OCI-LY1 (cell line): Measurements from ENCODE around the gene PODXL2.

ENCODE experiments used
- H2AFZ ChIP-seq: fragments of 200-600 bp; sonication (generic), shearing (Covaris generic); 2 replicates; pipeline ENCODE4 v1.6.0; 2014; ENCODE audit warnings: antibody characterized with exemption, mild to moderate bottlenecking, low read length
- H3F3A ChIP-seq: fragments of 200-600 bp; sonication (generic), shearing (Covaris generic); 2 replicates; pipeline ENCODE4 v1.6.0; 2014; ENCODE audit warnings: mild to moderate bottlenecking, antibody characterized with exemption, low read length, moderate library complexity; ENCODE audit not compliant: insufficient read depth
- H3K27ac ChIP-seq: fragments of 200-600 bp; sonication (generic); 2 replicates; pipeline ENCODE4 v1.5.1; 2014; ENCODE audit warnings: low read length, mixed run types, mild to moderate bottlenecking, low read depth; ENCODE audit not compliant: poor library complexity, severe bottlenecking
- H3K27me3 ChIP-seq: fragments of 200-600 bp; sonication (generic); 2 replicates; pipeline ENCODE4 v1.6.0; 2014; ENCODE audit warnings: antibody characterized with exemption, mild to moderate bottlenecking, low read length, moderate library complexity; ENCODE audit not compliant: insufficient read depth
- H3K36me3 ChIP-seq: fragments of 200-600 bp; sonication (generic); 2 replicates; pipeline ENCODE4 v1.6.1; 2014; ENCODE audit warnings: mild to moderate bottlenecking, antibody characterized with exemption, low read length, moderate library complexity, mixed read lengths; ENCODE audit not compliant: insufficient read depth
- H3K4me1 ChIP-seq: fragments of 200-600 bp; sonication (generic); 2 replicates; pipeline ENCODE4 v1.5.1; 2014; ENCODE audit warnings: mild to moderate bottlenecking, low read length, moderate library complexity; ENCODE audit not compliant: insufficient read depth, severe bottlenecking
- H3K4me2 ChIP-seq: fragments of 200-600 bp; sonication (generic), shearing (Covaris generic); 2 replicates; pipeline ENCODE4 v1.6.1; 2014; ENCODE audit warnings: low read length
- H3K4me3 ChIP-seq: fragments of 200-600 bp; sonication (generic); 2 replicates; pipeline ENCODE4 v1.5.1; 2014; ENCODE audit warnings: low read length, low read depth, mild to moderate bottlenecking, mixed read lengths; ENCODE audit not compliant: poor library complexity, severe bottlenecking
- H3K79me2 ChIP-seq: fragments of 200-600 bp; shearing (Covaris generic); 2 replicates; pipeline ENCODE4 v1.6.1; 2016; ENCODE audit warnings: mixed run types, low read length, mixed read lengths; ENCODE audit not compliant: insufficient read depth
- H3K9ac ChIP-seq: fragments of 200-600 bp; sonication (generic), shearing (Covaris generic); 2 replicates; pipeline ENCODE4 v1.6.1; 2014; ENCODE audit warnings: mild to moderate bottlenecking, low read length, mixed read lengths
- H3K9me2 ChIP-seq: fragments of 200-600 bp; sonication (generic), shearing (Covaris generic); 2 replicates; pipeline ENCODE4 v1.6.1; 2014; ENCODE audit warnings: low read depth, mild to moderate bottlenecking, low read length, mixed read lengths
- H3K9me3 ChIP-seq: fragments of 200-600 bp; shearing (Covaris generic); 2 replicates; pipeline ENCODE4 v1.6.1; 2014; ENCODE audit warnings: low read length, mixed read lengths
- H4K20me1 ChIP-seq: fragments of 200-600 bp; sonication (generic), shearing (Covaris generic); 2 replicates; pipeline ENCODE4 v1.6.0; 2016; ENCODE audit warnings: mild to moderate bottlenecking, low read length; ENCODE audit not compliant: insufficient read depth
- EZH2 ChIP-seq: fragments of 200-600 bp; sonication (generic), shearing (Covaris generic); IDR thresholded peaks from 2 replicates; pipeline ENCODE4 v1.8.0; 2017; ENCODE audit warnings: borderline replicate concordance, mixed run types, mild to moderate bottlenecking, antibody characterized with exemption, low read length, moderate library complexity, mixed read lengths
- TF ChIP-seq, protein P1 (sequence below): fragments of 200-600 bp; sonication (generic), shearing (Covaris generic); IDR thresholded peaks from 2 replicates; pipeline ENCODE4 v1.5.1; 2017; ENCODE audit warnings: mild to moderate bottlenecking, antibody characterized with exemption, low read length, moderate library complexity, mixed read lengths

The PODXL2 gene

DNA sequence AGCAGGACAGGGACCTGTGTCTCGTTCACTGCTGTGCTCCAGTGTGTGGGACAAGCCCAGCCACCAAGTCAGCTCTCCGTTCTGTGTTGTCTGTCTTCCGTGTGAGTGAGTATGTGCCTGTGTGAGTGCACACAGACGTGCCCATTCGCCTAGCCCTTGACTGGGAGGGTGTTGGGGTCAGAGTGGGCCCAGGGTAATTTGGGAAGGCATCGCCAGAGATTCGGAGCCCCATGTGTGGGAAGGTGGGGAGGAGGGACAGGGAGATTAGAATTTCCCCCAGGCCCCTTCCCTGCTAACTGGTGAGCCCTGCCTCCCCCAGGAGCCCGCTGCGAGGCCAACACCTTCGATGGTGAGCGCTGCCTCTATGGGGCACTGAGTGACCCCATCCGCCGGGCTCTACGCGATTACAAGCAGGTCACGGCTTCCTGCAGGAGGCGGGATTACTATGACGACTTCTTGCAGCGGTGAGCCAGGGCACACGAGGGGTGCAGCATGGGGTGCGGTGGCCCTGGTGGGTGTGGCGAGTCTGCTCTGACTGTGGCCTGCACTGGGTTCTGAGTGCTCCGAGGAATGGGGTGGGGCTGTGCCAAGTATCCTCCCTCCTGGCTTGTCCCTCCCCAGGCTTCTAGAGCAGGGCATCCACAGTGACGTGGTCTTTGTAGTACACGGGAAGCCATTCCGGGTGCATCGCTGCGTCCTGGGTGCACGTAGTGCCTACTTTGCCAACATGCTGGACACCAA lies 46.8 kb downstream of the PODXL2 start:
- Histone ChIP-seq H3K4me2 (no peak overlapping the region), H3K9me3 (no peaks in the 10 kb centered on the region), H2AFZ (no peak overlapping the region), H3K27me3 (no peaks in the 10 kb centered on the region; the same call in 1 of the 2 replicates), H3K4me3 (no peak overlapping the region), H3K27ac (no peak overlapping the region), H3K9ac (no peak overlapping the region), H4K20me1 (no peaks in the 10 kb centered on the region), H3K4me1 (peaks cover 17% of the 10 kb centered on the region), H3K36me3 (no peaks in the 10 kb centered on the region), H3K79me2 (no peaks in the 10 kb centered on the region), H3K9me2 (no peaks in the 10 kb centered on the region), H3F3A (no peaks in the 10 kb centered on the region)
- no peak for TF ChIP-seq EZH2
- TF ChIP-seq, protein P1, sequence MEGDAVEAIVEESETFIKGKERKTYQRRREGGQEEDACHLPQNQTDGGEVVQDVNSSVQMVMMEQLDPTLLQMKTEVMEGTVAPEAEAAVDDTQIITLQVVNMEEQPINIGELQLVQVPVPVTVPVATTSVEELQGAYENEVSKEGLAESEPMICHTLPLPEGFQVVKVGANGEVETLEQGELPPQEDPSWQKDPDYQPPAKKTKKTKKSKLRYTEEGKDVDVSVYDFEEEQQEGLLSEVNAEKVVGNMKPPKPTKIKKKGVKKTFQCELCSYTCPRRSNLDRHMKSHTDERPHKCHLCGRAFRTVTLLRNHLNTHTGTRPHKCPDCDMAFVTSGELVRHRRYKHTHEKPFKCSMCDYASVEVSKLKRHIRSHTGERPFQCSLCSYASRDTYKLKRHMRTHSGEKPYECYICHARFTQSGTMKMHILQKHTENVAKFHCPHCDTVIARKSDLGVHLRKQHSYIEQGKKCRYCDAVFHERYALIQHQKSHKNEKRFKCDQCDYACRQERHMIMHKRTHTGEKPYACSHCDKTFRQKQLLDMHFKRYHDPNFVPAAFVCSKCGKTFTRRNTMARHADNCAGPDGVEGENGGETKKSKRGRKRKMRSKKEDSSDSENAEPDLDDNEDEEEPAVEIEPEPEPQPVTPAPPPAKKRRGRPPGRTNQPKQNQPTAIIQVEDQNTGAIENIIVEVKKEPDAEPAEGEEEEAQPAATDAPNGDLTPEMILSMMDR: no peak

DNA sequence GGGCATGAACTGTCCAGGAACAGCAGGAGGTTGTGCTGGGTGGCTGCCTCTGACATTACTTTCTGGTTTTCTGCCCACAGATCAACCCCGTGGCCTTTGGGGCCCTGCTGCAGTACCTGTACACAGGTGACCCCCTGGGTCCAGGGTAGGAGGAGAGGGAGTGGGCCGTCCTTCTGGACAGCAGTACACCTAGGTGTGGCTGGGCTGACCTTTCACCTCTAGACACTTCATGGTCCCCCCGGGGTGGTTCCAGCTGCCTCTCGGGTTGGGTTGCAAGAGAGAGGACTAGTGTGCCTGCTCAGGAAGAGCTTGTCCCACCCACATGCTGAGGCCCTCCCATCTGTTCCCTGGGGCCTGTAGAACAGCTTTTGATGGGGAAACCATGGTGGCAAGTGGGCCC lies 47.5 kb downstream of the PODXL2 start:
- H3K9me2 ChIP-seq: no peaks in the 10 kb centered on the region
- no peaks in the 10 kb centered on the region for H3K36me3 ChIP-seq
- no peak overlapping the region for H3K4me2 ChIP-seq
- H3K27ac ChIP-seq: no peak overlapping the region
- no peak overlapping the region for H3K4me3 ChIP-seq
- no peak overlapping the region for H2AFZ ChIP-seq
- H3K27me3 ChIP-seq: no peaks in the 10 kb centered on the region; the same call in 1 of the 2 replicates
- no peak overlapping the region for H3K9ac ChIP-seq
- H3K9me3 ChIP-seq: no peaks in the 10 kb centered on the region
- no peaks in the 10 kb centered on the region for H4K20me1 ChIP-seq
- no peak for TF ChIP-seq EZH2
- TF ChIP-seq, protein P1: no peak
- no peaks in the 10 kb centered on the region for H3F3A ChIP-seq
- H3K79me2 ChIP-seq: no peaks in the 10 kb centered on the region
- peaks cover 16% of the 10 kb centered on the region for H3K4me1 ChIP-seq

DNA sequence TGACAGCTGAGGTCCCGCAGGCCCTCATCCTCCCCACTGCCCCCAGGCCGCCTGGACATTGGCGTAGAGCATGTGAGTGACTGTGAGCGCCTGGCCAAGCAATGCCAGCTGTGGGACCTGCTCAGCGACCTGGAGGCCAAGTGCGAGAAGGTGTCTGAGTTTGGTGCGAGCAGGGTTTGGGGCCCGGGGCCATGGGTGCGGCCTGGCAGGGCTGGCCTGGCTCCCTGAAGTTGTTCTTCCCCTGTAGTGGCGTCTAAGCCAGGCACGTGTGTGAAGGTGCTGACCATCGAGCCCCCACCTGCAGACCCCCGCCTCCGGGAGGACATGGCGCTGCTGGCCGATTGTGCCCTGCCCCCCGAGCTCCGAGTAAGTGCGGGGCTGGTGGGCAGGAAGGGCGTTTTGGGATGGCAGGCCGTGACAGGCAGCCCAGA lies 48.0 kb downstream of the PODXL2 start:
- Histone ChIP-seq H3K4me2 (no peak overlapping the region), H3K79me2 (no peaks in the 10 kb centered on the region), H3K4me1 (peaks cover 11% of the 10 kb centered on the region), H3K9ac (no peak overlapping the region), H3K27me3 (no peaks in the 10 kb centered on the region; the same call in 1 of the 2 replicates), H3K36me3 (no peaks in the 10 kb centered on the region), H4K20me1 (no peaks in the 10 kb centered on the region), H3K27ac (no peak overlapping the region), H3K9me3 (no peaks in the 10 kb centered on the region), H2AFZ (no peak overlapping the region), H3K4me3 (no peak overlapping the region), H3K9me2 (no peaks in the 10 kb centered on the region), H3F3A (no peaks in the 10 kb centered on the region)
- TF ChIP-seq, protein P1: no peak
- TF ChIP-seq EZH2: no peak
